ENCODE data around the gene MYH2.
"Not testable (repeated sequence)": the region's sequence is repeated elsewhere in the genome, so short reads cannot be mapped to it uniquely, and the experiment has no call there.

DNA sequence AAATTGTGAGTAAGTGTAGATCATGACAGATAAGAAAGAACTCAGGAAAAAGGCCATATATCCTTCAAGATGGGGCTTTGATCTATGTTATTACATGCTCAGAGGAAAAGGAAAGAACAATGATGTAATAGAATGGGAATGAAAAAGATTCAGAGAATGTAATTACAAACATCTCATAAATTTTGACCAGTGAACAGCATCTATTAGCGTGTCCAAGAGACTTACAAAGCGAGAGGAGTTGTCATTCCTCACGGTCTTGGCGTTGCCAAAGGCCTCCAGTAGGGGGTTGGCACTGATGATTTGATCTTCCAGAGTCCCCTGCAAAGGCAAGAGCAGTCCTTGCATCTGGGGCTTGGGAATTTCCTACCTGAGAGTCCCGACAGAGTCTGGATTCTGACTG is 6.0 kb downstream of the MYH2 start:
- TF ChIP-seq, protein P1, sequence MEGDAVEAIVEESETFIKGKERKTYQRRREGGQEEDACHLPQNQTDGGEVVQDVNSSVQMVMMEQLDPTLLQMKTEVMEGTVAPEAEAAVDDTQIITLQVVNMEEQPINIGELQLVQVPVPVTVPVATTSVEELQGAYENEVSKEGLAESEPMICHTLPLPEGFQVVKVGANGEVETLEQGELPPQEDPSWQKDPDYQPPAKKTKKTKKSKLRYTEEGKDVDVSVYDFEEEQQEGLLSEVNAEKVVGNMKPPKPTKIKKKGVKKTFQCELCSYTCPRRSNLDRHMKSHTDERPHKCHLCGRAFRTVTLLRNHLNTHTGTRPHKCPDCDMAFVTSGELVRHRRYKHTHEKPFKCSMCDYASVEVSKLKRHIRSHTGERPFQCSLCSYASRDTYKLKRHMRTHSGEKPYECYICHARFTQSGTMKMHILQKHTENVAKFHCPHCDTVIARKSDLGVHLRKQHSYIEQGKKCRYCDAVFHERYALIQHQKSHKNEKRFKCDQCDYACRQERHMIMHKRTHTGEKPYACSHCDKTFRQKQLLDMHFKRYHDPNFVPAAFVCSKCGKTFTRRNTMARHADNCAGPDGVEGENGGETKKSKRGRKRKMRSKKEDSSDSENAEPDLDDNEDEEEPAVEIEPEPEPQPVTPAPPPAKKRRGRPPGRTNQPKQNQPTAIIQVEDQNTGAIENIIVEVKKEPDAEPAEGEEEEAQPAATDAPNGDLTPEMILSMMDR (conservative IDR thresholded peaks at IDR 0.05; ENCODE audit: low read length) = not testable (repeated sequence)
- not testable (repeated sequence) for TF ChIP-seq EZH2phosphoT487 (IDR thresholded peaks at IDR 0.05; ENCODE audit: borderline replicate concordance)
